ENCODE results near the gene FRAS1.

DNA sequence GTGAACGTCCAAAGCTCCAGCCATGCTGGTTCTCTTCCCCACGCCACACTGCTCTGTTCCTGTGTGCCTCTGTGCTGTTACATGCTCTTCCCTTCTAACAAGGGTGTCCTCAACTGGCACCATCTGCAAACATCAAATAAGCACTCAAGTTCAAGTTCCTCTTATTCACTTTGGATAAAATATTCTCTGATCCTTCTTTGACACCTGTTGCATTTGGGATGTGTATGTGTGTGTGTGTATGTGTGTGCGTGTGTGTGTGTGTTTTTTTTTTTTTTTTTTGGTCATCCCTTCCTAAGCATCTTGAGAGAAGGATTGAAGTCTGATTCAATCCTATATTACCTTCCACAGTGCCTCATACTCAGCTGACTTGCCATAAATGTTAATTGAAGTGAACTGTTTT, 290.4 kb downstream of the FRAS1 start:
- TF ChIP-seq, protein P1, sequence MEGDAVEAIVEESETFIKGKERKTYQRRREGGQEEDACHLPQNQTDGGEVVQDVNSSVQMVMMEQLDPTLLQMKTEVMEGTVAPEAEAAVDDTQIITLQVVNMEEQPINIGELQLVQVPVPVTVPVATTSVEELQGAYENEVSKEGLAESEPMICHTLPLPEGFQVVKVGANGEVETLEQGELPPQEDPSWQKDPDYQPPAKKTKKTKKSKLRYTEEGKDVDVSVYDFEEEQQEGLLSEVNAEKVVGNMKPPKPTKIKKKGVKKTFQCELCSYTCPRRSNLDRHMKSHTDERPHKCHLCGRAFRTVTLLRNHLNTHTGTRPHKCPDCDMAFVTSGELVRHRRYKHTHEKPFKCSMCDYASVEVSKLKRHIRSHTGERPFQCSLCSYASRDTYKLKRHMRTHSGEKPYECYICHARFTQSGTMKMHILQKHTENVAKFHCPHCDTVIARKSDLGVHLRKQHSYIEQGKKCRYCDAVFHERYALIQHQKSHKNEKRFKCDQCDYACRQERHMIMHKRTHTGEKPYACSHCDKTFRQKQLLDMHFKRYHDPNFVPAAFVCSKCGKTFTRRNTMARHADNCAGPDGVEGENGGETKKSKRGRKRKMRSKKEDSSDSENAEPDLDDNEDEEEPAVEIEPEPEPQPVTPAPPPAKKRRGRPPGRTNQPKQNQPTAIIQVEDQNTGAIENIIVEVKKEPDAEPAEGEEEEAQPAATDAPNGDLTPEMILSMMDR (IDR thresholded peaks at IDR 0.05) = no peak
- no peak for TF ChIP-seq POLR2A (IDR thresholded peaks at IDR 0.05)
